ENCODE data around the gene RGS17.
"Not testable (repeated sequence)": the region's sequence is repeated elsewhere in the genome, so short reads cannot be mapped to it uniquely, and the experiment has no call there.

RGS17 gene

DNA sequence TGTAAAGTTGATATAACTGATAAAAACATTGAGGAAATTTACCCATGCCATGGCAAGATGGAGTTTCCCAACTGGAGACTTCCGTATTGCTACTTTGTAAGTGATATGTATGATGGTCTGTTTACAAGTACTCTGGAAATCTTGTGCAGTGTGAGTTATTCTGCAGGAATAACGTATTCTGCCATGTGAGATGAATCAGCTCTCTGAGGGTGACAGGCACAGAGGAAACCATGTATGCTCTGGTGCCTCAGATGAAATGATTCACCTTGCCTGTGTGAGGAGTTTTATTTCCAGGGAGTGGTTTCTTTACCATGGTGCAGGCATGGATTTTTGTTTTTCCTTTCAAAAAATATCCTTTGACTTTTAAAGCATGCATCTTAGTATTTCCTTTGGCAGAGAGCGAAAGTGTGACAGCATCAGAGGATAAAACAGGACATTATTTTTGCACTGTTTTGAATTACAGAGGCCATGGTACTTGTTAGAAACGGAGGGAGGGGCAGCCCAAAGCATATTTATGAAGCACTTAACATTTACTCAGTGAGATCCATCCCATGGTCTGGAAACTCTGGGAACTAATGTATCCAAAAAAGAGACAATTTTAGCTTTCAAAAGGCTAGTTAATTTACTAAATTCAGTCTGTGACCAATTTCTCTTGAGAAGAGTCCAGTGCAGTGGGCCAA lies 92.6 kb downstream of the RGS17 start:
- DNase-seq (ENCODE audit: low read depth in 1 of 2, low spot score in 1 of 2), result no peak

DNA sequence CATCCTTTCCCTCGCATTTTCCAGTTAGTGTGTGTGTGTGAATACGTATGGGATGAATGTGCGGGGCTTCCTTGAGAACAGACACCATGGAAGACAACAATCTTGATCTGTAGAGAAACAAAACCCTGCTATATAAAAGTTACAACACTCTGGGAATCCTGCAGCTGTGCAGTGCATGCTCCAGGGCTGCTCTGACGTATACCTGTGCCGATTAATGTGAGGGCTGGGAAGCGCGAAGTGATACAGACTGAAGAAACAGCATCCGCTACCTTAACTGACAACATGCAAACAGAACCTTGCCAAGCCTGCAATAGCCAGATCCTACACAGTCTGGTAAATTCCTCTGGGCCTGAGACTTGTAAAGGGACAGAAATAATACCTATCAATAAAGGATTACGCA lies 96.9 kb downstream of the RGS17 start:
- no peak for DNase-seq (ENCODE audit: low read depth in 1 of 2, low spot score in 1 of 2)

DNA sequence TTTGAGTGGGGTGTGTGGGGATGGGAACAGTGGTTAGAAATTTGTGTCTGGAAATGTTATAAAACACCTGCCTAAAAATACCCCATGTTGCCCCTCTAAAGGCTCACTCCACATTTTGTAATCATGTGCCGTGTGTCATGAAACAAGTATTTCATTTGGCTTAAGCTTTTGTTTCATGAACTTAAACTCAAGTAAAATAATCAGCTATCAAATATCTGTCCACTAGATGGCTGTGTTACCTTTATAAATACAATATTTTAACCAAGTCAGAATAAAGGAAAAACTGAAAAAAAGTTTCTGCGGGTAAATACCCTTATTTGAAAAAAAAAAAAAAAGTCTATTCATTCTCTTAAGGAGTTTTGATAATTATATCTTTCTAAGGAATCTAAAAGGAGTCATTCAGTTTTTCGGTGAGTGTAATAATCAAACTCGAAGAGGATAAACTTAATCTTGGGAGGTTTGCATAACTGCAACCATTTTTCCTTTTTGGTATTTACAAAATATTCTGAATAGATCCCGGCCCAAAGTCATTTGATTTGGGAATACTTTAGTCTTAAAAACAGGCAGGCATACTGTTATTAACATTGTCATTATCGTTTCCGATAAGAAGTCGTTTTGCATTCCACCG lies 98.7 kb downstream of the RGS17 start:
- no peak for DNase-seq (ENCODE audit: low read depth in 1 of 2, low spot score in 1 of 2)

DNA sequence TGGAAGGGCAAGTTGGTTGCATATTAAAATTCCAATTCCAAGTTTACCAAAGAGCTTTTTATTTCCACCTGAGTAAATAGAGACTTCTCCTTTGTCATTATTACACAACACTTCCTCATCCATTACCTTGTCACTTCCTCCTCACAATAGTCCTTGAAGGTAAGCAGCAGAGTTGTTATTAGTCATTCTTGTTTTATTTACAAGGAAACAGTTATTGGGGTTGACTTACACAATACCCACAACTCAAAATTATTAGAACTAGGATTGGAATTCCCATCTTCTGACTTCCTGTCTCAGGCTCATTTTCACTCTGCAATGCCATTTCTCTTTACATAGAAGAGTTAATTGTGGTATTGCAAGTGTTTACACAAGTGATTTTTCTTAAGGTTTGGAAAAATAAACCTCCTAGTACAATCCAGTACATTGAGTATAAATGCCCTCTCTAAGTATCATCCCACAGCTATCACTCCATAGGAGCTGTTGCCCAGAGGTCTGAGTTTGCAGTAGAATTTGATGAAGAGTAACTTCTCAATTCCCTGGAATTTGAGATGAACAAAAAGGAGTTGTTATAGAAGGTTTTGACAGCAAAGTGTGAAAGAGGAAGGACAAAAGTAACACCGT lies 99.6 kb downstream of the RGS17 start:
- DNase-seq (ENCODE audit: low read depth in 1 of 2, low spot score in 1 of 2), result no peak

GRCh38 chr6:153028963-153029362 lies 102.1 kb downstream of the RGS17 start:
- no peak for DNase-seq (ENCODE audit: low read depth in 1 of 2, low spot score in 1 of 2)

DNA sequence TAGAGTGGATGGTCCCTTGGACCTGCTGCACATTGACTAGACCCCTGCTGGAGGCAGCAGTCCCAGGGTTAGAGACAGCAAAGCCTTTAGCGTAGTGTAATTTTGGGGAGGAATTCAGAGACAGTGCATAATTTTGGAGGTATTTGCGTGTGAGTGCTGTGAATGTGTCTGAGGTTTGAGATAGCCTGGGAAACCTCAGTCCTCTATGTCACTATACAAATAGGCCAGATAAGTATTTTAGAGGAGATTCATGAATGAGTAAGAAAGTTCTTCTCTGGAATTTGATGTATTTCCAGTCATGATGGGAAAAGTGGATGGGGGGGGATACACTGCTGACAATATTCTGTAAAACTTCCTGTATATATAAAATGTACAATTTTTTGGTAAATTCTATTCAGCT lies 102.8 kb downstream of the RGS17 start:
- DNase-seq (ENCODE audit: low read depth in 1 of 2, low spot score in 1 of 2), result no peak

DNA sequence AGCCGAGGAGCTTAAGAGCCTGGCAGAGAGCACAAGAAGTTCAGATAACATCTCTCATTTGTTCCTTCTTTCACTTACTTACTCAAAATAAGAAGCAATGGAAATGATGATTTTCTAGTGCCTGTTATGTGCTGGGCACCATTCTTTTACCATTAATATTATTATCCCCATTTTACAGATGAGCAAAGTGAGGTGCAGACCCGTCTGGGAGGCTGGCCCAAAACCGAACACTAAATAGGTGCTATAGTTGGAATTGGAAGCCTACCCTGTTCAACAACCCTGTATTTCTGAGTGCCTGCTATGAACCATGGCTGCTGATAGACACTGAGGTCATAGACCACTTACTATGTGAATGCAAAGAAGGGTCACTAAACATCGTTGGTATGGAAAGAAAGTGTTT lies 103.6 kb downstream of the RGS17 start:
- DNase-seq (ENCODE audit: low read depth in 1 of 2, low spot score in 1 of 2), result no peak

GRCh38 chr6:153024709-153025017 lies 106.4 kb downstream of the RGS17 start:
- no peak for DNase-seq (ENCODE audit: low read depth in 1 of 2, low spot score in 1 of 2)

GRCh38 chr6:153023977-153024708 lies 106.9 kb downstream of the RGS17 start:
- no peak for DNase-seq (ENCODE audit: low read depth in 1 of 2, low spot score in 1 of 2)

DNA sequence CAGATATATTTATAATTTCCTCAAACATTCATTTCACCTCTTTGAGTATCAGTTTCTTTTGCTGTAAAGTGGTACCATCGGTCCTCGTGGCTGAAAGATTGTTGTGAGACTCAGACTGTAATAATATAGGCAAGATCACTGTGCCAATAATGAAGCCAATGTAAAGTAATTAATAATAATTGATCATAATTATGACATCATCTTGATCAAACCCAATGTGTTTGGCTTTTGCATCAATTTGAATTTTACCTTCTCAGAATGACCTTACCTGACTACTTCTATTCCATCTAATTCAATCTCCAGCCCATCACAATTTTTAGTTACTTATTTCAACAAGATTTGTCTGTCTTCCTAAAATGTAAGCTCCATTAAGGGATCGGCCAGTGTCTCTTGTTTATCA lies 112.7 kb downstream of the RGS17 start:
- DNase-seq (ENCODE audit: low read depth in 1 of 2, low spot score in 1 of 2), result no peak

DNA sequence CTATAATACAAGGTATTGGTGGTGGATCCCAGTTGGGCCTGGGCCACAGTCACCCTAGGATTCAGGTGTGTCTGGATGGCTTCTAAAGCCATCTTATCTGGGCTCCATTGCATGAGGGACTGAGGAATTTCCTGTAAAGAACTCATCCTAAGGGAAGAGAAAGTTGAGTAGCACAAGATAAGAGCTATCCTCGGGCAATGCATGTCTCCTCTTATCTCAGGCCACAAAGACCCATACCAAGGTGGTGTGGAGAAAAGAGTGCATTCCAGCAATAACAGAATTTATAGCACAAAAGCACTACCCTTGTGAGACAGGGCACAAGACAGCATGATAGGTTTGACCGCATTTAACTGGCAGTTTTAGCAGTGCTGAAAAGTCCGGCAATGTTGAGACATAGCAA lies 114.2 kb downstream of the RGS17 start:
- no peak for DNase-seq (ENCODE audit: low read depth in 1 of 2, low spot score in 1 of 2)

GRCh38 chr6:153015094-153015640 lies 115.9 kb downstream of the RGS17 start:
- no peak for DNase-seq (ENCODE audit: low read depth in 1 of 2, low spot score in 1 of 2)

- no peak for DNase-seq (ENCODE audit: low read depth in 1 of 2, low spot score in 1 of 2)
Measured at GRCh38 chr6:153013438-153013837, 117.6 kb downstream of the RGS17 start.

GRCh38 chr6:153012856-153013255 lies 118.2 kb downstream of the RGS17 start:
- no peak for DNase-seq (ENCODE audit: low read depth in 1 of 2, low spot score in 1 of 2)

- DNase-seq (ENCODE audit: low read depth in 1 of 2, low spot score in 1 of 2), result no peak
Measured at GRCh38 chr6:153003366-153003690, 127.8 kb downstream of the RGS17 start.

DNA sequence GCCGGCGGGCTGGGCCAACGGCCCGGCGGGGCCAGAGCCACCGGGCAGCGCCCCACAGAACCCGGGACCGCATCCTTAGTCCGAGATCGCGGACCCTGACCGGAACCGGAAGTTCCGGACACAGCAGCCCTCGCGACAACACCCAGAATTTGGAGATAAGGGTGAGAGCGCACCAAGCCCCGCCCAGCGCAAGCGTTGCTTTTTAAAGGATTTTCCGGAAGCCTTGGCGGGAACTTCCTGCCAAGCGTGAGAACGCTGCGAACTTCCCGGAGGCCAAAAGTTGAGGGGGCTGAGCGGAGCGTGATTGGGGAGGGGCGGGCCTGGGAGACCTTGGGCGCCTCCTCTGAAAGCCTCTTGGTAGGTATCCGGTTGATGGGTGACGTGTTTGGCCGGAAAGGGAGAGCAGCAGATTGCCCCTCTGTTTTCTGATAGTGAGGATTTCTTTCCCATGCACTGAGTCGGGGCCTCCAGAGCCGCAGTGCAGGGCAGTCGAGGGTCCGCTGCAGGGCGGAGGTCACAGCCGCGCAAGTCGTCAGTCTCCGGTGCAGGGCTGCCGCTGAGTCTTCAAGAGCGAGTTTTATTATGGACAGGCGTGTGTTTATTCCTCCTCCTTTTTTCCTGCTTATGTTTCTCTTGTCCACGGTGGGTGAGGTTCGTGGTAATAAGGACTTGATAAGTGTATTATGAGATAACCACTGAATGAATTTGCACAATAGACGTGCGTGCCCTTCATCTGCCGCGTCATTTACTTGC lies 128.3 kb downstream of the RGS17 start, which contains the start of gene MTRF1L:
Gene MTRF1L, minus strand, starts transcription at position 97 of the 753 bp plus-strand sequence. Its CDS starts 24 bp downstream, at position 73.
- peak; percentile 56 to 71 for DNase-seq (ENCODE audit: low read depth in 1 of 2, low spot score in 1 of 2)

DNA sequence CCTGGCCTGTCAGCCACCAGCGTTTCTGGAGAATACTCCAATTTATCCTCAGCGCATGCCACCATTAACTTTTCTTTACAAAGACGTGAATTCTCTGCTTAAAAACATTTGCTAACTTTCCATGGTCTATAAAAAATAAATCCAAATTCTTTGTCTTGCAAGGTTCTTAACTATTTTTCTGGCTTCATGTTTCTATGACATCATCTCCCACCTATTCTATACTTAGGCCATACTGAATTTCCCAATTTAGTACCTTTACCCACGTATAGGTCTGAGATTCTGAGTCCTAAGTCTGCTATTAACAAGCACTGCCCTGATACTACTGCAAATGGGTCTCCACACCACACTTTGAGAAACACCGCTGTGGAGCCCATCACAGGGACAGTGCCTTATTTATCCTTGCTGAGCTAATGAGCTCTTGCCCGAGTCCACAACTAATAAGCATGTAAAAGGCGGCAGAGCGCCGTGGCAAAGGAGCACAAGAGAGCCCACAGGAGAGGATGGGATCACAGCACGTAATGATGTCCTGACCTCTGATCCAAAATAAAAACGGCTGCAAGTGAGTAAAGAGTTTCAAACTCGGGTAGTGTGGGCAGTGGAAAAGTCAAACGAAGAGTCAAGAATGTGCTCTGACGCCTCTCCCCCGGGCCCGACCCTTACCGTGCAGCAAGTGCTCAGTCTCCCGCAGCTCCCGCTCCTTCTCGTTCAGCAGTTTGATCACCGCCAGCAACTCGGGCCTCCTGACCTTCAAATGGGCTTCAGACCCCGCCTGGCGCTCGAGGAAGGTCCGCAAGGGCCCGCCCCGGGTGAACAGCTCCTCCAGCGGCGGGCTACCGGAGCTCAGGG lies 129.1 kb downstream of the RGS17 start:
- DNase-seq (ENCODE audit: low read depth in 1 of 2, low spot score in 1 of 2), result no peak

- not testable (repeated sequence) for DNase-seq (ENCODE audit: low read depth in 1 of 2, low spot score in 1 of 2)
Measured at GRCh38 chr6:153000790-153001189, 130.3 kb downstream of the RGS17 start.

DNA sequence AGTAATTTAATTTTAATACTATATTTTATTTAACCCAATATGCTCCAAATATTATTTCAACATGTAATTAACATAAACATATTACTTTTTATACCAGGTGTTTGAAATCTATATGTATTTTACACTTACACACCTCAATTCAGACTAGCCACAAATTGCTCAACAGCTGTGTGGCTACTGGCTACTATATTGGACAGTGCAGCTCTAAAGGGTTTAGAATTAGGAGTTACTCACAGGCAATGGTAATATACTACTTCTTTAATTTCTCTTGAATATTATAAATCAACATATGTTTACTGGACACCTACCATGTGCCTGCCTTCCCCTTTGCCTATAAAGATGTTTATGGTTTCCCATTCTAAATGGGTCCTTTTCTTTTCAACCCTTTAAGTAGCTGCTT lies 130.8 kb downstream of the RGS17 start:
- DNase-seq (ENCODE audit: low read depth in 1 of 2, low spot score in 1 of 2), result no peak

DNA sequence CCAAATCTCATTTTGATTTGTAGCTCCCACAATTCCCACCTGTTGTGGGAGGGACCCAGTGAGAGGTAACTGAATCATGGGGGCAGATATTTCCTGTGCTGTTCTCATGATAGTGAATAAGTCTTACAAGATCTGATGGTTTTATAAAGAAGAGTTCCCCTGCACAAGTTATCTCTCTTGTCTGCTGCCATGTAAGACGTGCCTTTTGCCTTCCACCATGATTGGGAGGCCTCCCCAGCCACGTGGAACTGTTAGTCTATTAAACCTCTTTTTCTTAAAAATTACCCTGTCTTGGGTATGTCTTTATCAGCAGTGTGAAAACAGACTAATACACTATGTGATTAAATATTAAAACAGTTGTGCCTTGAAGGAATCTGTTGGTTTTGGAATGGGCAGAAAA lies 131.5 kb downstream of the RGS17 start:
- not testable (repeated sequence) for DNase-seq (ENCODE audit: low read depth in 1 of 2, low spot score in 1 of 2)

All from stimulated activated CD4-positive, alpha-beta T cell treated with anti-CD3 and anti-CD28 coated beads, Interleukin-15, amount 100 ng/mL, for 1 hour (primary cell).